HCT116 (cell line): ENCODE results near the gene RPS27L.

Experiments
- ZBTB33 ChIP-seq: IDR thresholded peaks from 2 replicates; pipeline ENCODE4 v1.6.1; 2011; ENCODE audit warnings: mild to moderate bottlenecking, low read length, moderate library complexity; ENCODE audit not compliant: insufficient replicate concordance; ENCODE audit errors: extremely low read depth
- TF ChIP-seq, protein P1 (sequence below): IDR thresholded peaks from 2 replicates; pipeline ENCODE4 v1.6.1; 2012
- TF ChIP-seq, protein P2 (sequence below), 3 experiments: fragments of 200-600 bp in 1 of 3; sonication (generic) in 1 of 3; IDR thresholded peaks in 2 of 3; conservative IDR thresholded peaks in 1 of 3; 2 replicates each; pipeline ENCODE4 v1.5.1; 2012 to 2017; ENCODE audit warnings: low read depth in 2 of 3, low read length in 2 of 3, antibody characterized with exemption in 1 of 3, borderline replicate concordance in 1 of 3, control low read depth in 1 of 3, mild to moderate bottlenecking in 1 of 3, mixed read lengths in 1 of 3, mixed run types in 1 of 3, moderate library complexity in 1 of 3; ENCODE audit not compliant: insufficient read depth in 1 of 3

- TF ChIP-seq, protein P1, sequence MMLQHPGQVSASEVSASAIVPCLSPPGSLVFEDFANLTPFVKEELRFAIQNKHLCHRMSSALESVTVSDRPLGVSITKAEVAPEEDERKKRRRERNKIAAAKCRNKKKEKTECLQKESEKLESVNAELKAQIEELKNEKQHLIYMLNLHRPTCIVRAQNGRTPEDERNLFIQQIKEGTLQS = no peak
- TF ChIP-seq ZBTB33 = no peak
- TF ChIP-seq, protein P2, sequence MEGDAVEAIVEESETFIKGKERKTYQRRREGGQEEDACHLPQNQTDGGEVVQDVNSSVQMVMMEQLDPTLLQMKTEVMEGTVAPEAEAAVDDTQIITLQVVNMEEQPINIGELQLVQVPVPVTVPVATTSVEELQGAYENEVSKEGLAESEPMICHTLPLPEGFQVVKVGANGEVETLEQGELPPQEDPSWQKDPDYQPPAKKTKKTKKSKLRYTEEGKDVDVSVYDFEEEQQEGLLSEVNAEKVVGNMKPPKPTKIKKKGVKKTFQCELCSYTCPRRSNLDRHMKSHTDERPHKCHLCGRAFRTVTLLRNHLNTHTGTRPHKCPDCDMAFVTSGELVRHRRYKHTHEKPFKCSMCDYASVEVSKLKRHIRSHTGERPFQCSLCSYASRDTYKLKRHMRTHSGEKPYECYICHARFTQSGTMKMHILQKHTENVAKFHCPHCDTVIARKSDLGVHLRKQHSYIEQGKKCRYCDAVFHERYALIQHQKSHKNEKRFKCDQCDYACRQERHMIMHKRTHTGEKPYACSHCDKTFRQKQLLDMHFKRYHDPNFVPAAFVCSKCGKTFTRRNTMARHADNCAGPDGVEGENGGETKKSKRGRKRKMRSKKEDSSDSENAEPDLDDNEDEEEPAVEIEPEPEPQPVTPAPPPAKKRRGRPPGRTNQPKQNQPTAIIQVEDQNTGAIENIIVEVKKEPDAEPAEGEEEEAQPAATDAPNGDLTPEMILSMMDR (IDR thresholded peaks at IDR 0.05 in 2 of 3, conservative IDR thresholded peaks at IDR 0.05 in 1 of 3; ENCODE audit: borderline replicate concordance in 1 of 3, insufficient read depth in 1 of 3, low read depth in 2 of 3, low read length in 2 of 3) = no peak
Observed at GRCh38 chr15:63169788-63170187, 12.5 kb upstream of the RPS27L start.
